GM23338 (cell line): ENCODE measurements around the gene SRPRA. TPM values are rescaled to one million over a fixed set of nuclear protein-coding genes. Genes with fewer than 3 reads are reported as not detected.

Experiments
- ATAC-seq: fragments of 200-7000 bp; cut with Tn5 transposase; 3 replicates; pipeline ENCODE4 v1.9.1; 2020
- DNase-seq: peaks from one replicate; pipeline ENCODE4 v3.0.0-alpha.2; 2015; ENCODE audit warnings: low spot score
- H2AFZ ChIP-seq: fragments of 200-600 bp; sonication (generic); 2 replicates; pipeline ENCODE4 v1.8.0; 2016; ENCODE audit warnings: antibody characterized with exemption, mild to moderate bottlenecking, moderate library complexity
- H3F3A ChIP-seq: fragments of 200-600 bp; sonication (generic); replicated peaks from 2 replicates; pipeline ENCODE4 v1.8.0; 2017; ENCODE audit warnings: antibody characterized with exemption, mixed run types, low read depth
- H3K27ac ChIP-seq: fragments of 200-600 bp; sonication (generic); 2 replicates; pipeline ENCODE4 v1.6.1; 2016; ENCODE audit warnings: low read depth
- H3K27me3 ChIP-seq: fragments of 200-600 bp; sonication (generic); 2 replicates; pipeline ENCODE4 v1.8.0; 2016; ENCODE audit warnings: mild to moderate bottlenecking, mixed run types, moderate library complexity; ENCODE audit not compliant: insufficient read depth
- H3K36me3 ChIP-seq: fragments of 200-600 bp; sonication (generic); 2 replicates; pipeline ENCODE4 v1.8.0; 2016; ENCODE audit warnings: mild to moderate bottlenecking; ENCODE audit not compliant: insufficient read depth
- H3K4me1 ChIP-seq: fragments of 200-600 bp; sonication (generic); 2 replicates; pipeline ENCODE4 v1.8.0; 2016; ENCODE audit warnings: mild to moderate bottlenecking, moderate library complexity; ENCODE audit not compliant: insufficient read depth
- H3K4me2 ChIP-seq: fragments of 200-600 bp; sonication (generic); 2 replicates; pipeline ENCODE4 v1.7.1; 2017; ENCODE audit warnings: mixed run types
- H3K4me3 ChIP-seq: fragments of 200-600 bp; sonication (generic); 2 replicates; pipeline ENCODE4 v1.6.1; 2016; ENCODE audit warnings: mixed run types
- H3K79me2 ChIP-seq: fragments of 200-600 bp; sonication (generic); replicated peaks from 2 replicates; pipeline ENCODE4 v1.8.0; 2017; ENCODE audit warnings: mild to moderate bottlenecking; ENCODE audit not compliant: insufficient read depth
- H3K9me2 ChIP-seq: fragments of 200-600 bp; sonication (generic); 2 replicates; pipeline ENCODE4 v1.8.0; 2017; ENCODE audit not compliant: insufficient read depth
- H4K20me1 ChIP-seq: fragments of 200-600 bp; sonication (generic); replicated peaks from 2 replicates; pipeline ENCODE4 v1.8.0; 2017; ENCODE audit warnings: mild to moderate bottlenecking; ENCODE audit not compliant: insufficient read depth
- H3K27ac Mint-ChIP-seq: 2 replicates; pipeline ENCODE4 v1.8.0; 2020; ENCODE audit warnings: inconsistent platforms, mild to moderate bottlenecking, moderate library complexity, mixed read lengths
- H3K27me3 Mint-ChIP-seq: 3 replicates; pipeline ENCODE4 v1.8.0; 2022; ENCODE audit warnings: low read depth, mild to moderate bottlenecking, moderate library complexity, mixed read lengths, inconsistent platforms; ENCODE audit not compliant: insufficient read depth, poor library complexity
- H3K36me3 Mint-ChIP-seq: 3 replicates; pipeline ENCODE4 v1.8.0; 2021; ENCODE audit warnings: low read depth, mild to moderate bottlenecking, inconsistent platforms, moderate library complexity, mixed read lengths
- H3K4me1 Mint-ChIP-seq: 3 replicates; pipeline ENCODE4 v1.8.0; 2020; ENCODE audit warnings: mild to moderate bottlenecking, inconsistent platforms, mixed read lengths
- H3K4me3 Mint-ChIP-seq: 3 replicates; pipeline ENCODE4 v1.8.0; 2021; ENCODE audit warnings: moderate library complexity, mild to moderate bottlenecking, inconsistent platforms, mixed read lengths
- H3K9me3 Mint-ChIP-seq: 3 replicates; pipeline ENCODE4 v1.8.0; 2020; ENCODE audit warnings: moderate library complexity, mild to moderate bottlenecking, inconsistent platforms, mixed read lengths
- EZH2 ChIP-seq: fragments of 200-600 bp; sonication (generic); IDR thresholded peaks from one replicate; pipeline ENCODE4 v1.8.0; 2017; ENCODE audit warnings: antibody characterized with exemption, mild to moderate bottlenecking, low read depth; ENCODE audit not compliant: unreplicated experiment
- EZH2phosphoT487 ChIP-seq: fragments of 200-600 bp; sonication (generic); IDR thresholded peaks from one replicate; pipeline ENCODE4 v1.8.1; 2018; ENCODE audit warnings: antibody characterized with exemption; ENCODE audit not compliant: unreplicated experiment
- JUNB ChIP-seq: IDR thresholded peaks from one replicate; pipeline ENCODE4 v1.6.1; 2016; ENCODE audit warnings: antibody characterized with exemption; ENCODE audit not compliant: unreplicated experiment
- NANOG ChIP-seq: IDR thresholded peaks from 2 replicates; pipeline ENCODE4 v1.6.1; 2016; ENCODE audit warnings: antibody characterized with exemption, borderline replicate concordance
- POLR2AphosphoS5 ChIP-seq: IDR thresholded peaks from 2 replicates; pipeline ENCODE4 v1.6.1; 2016; ENCODE audit warnings: antibody characterized with exemption, low read depth
- REST ChIP-seq: IDR thresholded peaks from one replicate; pipeline ENCODE4 v1.6.1; 2018; ENCODE audit warnings: antibody characterized with exemption; ENCODE audit not compliant: unreplicated experiment
- STAT1 ChIP-seq: IDR thresholded peaks from one replicate; pipeline ENCODE4 v1.6.1; 2016; ENCODE audit warnings: antibody characterized with exemption; ENCODE audit not compliant: unreplicated experiment
- ZNF114 ChIP-seq: fragments of 250-450 bp; sonication (Bioruptor Pico); IDR thresholded peaks from 2 replicates; pipeline ENCODE4 v1.5.0; 2020; ENCODE audit warnings: mild to moderate bottlenecking, moderate library complexity
- ZNF331 ChIP-seq: fragments of 250-450 bp; sonication (Bioruptor Pico); IDR thresholded peaks from 2 replicates; pipeline ENCODE4 v1.5.0; 2020; ENCODE audit warnings: low read depth, mild to moderate bottlenecking, moderate library complexity
- polyA plus RNA-seq: library from polyadenylated mRNA; unstranded; fragments of >200 nt; fragmentation: Nextera tagmentation; extraction: Ambion mirVana; gene quantifications from 2 replicates; pipeline ENCODE4 v1.2.1, GENCODE V29; 2016
- total RNA-seq: library from RNA; depleted of rRNA; stranded (reverse); fragments of >200 nt; shearing (Covaris generic); gene quantifications from 2 replicates; pipeline ENCODE4 v1.2.3, GENCODE V29; 2014
- TF ChIP-seq, protein P1 (sequence below): IDR thresholded peaks from 2 replicates; pipeline ENCODE4 v1.6.1; 2016; ENCODE audit warnings: antibody characterized with exemption
- TF ChIP-seq, protein P2 (sequence below), 2 experiments: fragments of 200-600 bp in 1 of 2; sonication (generic) in 1 of 2; conservative IDR thresholded peaks; 2 replicates each; pipeline versions ENCODE4 v1.5.1 to v1.6.1; 2016 to 2017; ENCODE audit warnings: antibody characterized with exemption in 2 of 2, low read depth in 2 of 2, mild to moderate bottlenecking in 2 of 2, moderate library complexity in 1 of 2

SRPRA gene
- total and polyA plus RNA-seq, 2 experiments from 2014 or later = 27.1 to 53.2 TPM

DNA sequence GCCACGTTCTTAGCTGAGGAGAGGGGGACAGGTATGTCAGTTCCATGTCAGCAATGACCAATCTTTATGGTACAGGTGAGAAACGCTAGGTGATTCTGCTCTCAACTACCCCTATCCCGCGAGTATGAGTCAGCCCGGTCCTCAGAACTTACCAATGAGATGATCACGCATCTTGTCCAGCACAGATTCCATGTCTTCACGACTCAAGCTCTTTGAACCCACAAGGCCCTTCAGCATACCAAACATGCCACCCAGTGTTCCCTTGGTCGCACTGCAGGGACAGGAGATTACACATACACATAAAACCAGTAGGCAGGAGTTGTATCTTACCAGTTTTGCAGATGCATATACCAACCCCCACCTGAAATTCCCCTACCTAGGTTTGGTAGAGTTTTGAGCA is 2.9 kb downstream of the SRPRA start:
- no peak overlapping the region for H2AFZ ChIP-seq
- peaks cover 45% of the 10 kb centered on the region for H3K36me3 ChIP-seq
- Mint-ChIP-seq H3K9me3 (no peaks in the 10 kb centered on the region), H3K27me3 (peaks cover 11% of the 10 kb centered on the region), H3K27ac (no peak overlapping the region), H3K36me3 (peaks cover 71% of the 10 kb centered on the region), H3K4me3 (no peak overlapping the region), H3K4me1 (peaks cover 12% of the 10 kb centered on the region)
- H4K20me1 ChIP-seq = 0 out of 2 replicates have a peak, but pooled peaks cover 6% of the 10 kb centered on the region
- no peak overlapping the region for H3K4me2 ChIP-seq
- H3K4me3 ChIP-seq = no peak overlapping the region
- no peak for DNase-seq
- no peaks in the 10 kb centered on the region for H3K27me3 ChIP-seq
- TF ChIP-seq ZNF114 (CRISPR knock-in tag) = no peak
- no peak for TF ChIP-seq NANOG
- no peak for TF ChIP-seq STAT1
- no peak for TF ChIP-seq ZNF331 (CRISPR knock-in tag)
- no peak for TF ChIP-seq JUNB
- TF ChIP-seq, protein P1, sequence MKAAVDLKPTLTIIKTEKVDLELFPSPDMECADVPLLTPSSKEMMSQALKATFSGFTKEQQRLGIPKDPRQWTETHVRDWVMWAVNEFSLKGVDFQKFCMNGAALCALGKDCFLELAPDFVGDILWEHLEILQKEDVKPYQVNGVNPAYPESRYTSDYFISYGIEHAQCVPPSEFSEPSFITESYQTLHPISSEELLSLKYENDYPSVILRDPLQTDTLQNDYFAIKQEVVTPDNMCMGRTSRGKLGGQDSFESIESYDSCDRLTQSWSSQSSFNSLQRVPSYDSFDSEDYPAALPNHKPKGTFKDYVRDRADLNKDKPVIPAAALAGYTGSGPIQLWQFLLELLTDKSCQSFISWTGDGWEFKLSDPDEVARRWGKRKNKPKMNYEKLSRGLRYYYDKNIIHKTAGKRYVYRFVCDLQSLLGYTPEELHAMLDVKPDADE = no peak
- TF ChIP-seq EZH2phosphoT487 = no peak
- no peak for TF ChIP-seq REST
- no peak for TF ChIP-seq EZH2
- no peak for TF ChIP-seq POLR2AphosphoS5
- TF ChIP-seq, protein P2, sequence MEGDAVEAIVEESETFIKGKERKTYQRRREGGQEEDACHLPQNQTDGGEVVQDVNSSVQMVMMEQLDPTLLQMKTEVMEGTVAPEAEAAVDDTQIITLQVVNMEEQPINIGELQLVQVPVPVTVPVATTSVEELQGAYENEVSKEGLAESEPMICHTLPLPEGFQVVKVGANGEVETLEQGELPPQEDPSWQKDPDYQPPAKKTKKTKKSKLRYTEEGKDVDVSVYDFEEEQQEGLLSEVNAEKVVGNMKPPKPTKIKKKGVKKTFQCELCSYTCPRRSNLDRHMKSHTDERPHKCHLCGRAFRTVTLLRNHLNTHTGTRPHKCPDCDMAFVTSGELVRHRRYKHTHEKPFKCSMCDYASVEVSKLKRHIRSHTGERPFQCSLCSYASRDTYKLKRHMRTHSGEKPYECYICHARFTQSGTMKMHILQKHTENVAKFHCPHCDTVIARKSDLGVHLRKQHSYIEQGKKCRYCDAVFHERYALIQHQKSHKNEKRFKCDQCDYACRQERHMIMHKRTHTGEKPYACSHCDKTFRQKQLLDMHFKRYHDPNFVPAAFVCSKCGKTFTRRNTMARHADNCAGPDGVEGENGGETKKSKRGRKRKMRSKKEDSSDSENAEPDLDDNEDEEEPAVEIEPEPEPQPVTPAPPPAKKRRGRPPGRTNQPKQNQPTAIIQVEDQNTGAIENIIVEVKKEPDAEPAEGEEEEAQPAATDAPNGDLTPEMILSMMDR (conservative IDR thresholded peaks at IDR 0.05; ENCODE audit: low read depth in 2 of 2) = no peak
- H3K79me2 ChIP-seq = peaks cover 35% of the 10 kb centered on the region
- peaks cover 9% of the 10 kb centered on the region; the same call in 1 of the 2 replicates for H3K4me1 ChIP-seq
- ATAC-seq = no peak
- H3K9me2 ChIP-seq = no peaks in the 10 kb centered on the region
- H3F3A ChIP-seq = peaks cover 27% of the 10 kb centered on the region; the same call in 1 of the 2 replicates
- no peak overlapping the region for H3K27ac ChIP-seq
